ENCODE data around the gene IL15RA.
"Not testable (repeated sequence)": the region's sequence is repeated elsewhere in the genome, so short reads cannot be mapped to it uniquely, and the experiment has no call there.

The IL15RA gene

GRCh38 chr10:6005856-6006395 lies 28.6 kb upstream of the IL15RA start:
- no peak for DNase-seq

- DNase-seq, result not testable (repeated sequence)
Measured at GRCh38 chr10:6005161-6005804, 27.9 kb upstream of the IL15RA start.

- DNase-seq, result no peak
Measured at GRCh38 chr10:6002809-6003510, 25.6 kb upstream of the IL15RA start.

GRCh38 chr10:5999440-6000165 lies 22.3 kb upstream of the IL15RA start:
- no peak for DNase-seq

GRCh38 chr10:5996696-5997095 lies 19.4 kb upstream of the IL15RA start:
- no peak for DNase-seq

- DNase-seq, result no peak
Measured at GRCh38 chr10:5992398-5992797, 15.1 kb upstream of the IL15RA start.

- no peak for DNase-seq
Measured at GRCh38 chr10:5991708-5992107, 14.4 kb upstream of the IL15RA start.

- DNase-seq, result no peak
Measured at GRCh38 chr10:5989756-5990155, 12.4 kb upstream of the IL15RA start.

GRCh38 chr10:5988336-5988920 lies 11.1 kb upstream of the IL15RA start:
- DNase-seq, result no peak

- no peak for DNase-seq
Measured at GRCh38 chr10:5987747-5988146, 10.4 kb upstream of the IL15RA start.

- no peak for DNase-seq
Measured at GRCh38 chr10:5985029-5985428, 7.7 kb upstream of the IL15RA start.

- no peak for DNase-seq
Measured at GRCh38 chr10:5983774-5984173, 6.4 kb upstream of the IL15RA start.

- no peak for DNase-seq
Measured at GRCh38 chr10:5981529-5981928, 4.2 kb upstream of the IL15RA start.

- DNase-seq, result no peak
Measured at GRCh38 chr10:5978230-5978489, 817 bp upstream of the IL15RA start.

GRCh38 chr10:5976512-5977470 lies 552 bp downstream of the IL15RA start:
- DNase-seq, result peak; percentile 58

GRCh38 chr10:5975641-5976473 lies 1.5 kb downstream of the IL15RA start:
- DNase-seq, result peak; percentile 47

GRCh38 chr10:5973069-5973468 lies 4.3 kb downstream of the IL15RA start:
- DNase-seq, result no peak

- DNase-seq, result no peak
Measured at GRCh38 chr10:5971886-5972285, 5.5 kb downstream of the IL15RA start.

- DNase-seq, result no peak
Measured at GRCh38 chr10:5971315-5971832, 6.0 kb downstream of the IL15RA start.

- DNase-seq, result no peak
Measured at GRCh38 chr10:5970527-5970926, 6.8 kb downstream of the IL15RA start.

GRCh38 chr10:5970066-5970465 lies 7.3 kb downstream of the IL15RA start:
- no peak for DNase-seq

All from EL (cell line).